ENCODE results near the gene EEIG1. TPM values are rescaled to one million over a fixed set of nuclear protein-coding genes. Genes with fewer than 3 reads are reported as not detected.

EEIG1 gene
- total RNA-seq, 1 donor from 2014 or later = 27.3 TPM

- Mint-ChIP-seq H3K36me3 (ENCODE audit: low read depth, unreplicated experiment) (no peaks in the 10 kb centered on the region), H3K4me1 (ENCODE audit: unreplicated experiment) (peaks cover 8% of the 10 kb centered on the region), H3K27ac (ENCODE audit: unreplicated experiment) (no peak overlapping the region), H3K27me3 (ENCODE audit: unreplicated experiment) (no peaks in the 10 kb centered on the region), H3K9me3 (ENCODE audit: unreplicated experiment) (no peaks in the 10 kb centered on the region), H3K4me3 (ENCODE audit: unreplicated experiment) (no peak overlapping the region)
- TF ChIP-seq CTCF (IDR thresholded peaks at IDR 0.05; ENCODE audit: unreplicated experiment) = no peak
- DNase-seq (ENCODE audit: low spot score) = no peak
Observed at GRCh38 chr9:128001779-128002298, 21.1 kb upstream of the EEIG1 start.

GRCh38 chr9:128001151-128001778, 20.5 kb upstream of the EEIG1 start:
- peaks cover 4% of the 10 kb centered on the region for H3K4me1 Mint-ChIP-seq (ENCODE audit: unreplicated experiment)
- no peaks in the 10 kb centered on the region for H3K9me3 Mint-ChIP-seq (ENCODE audit: unreplicated experiment)
- no peak for TF ChIP-seq CTCF (IDR thresholded peaks at IDR 0.05; ENCODE audit: unreplicated experiment)
- H3K27ac Mint-ChIP-seq (ENCODE audit: unreplicated experiment) = no peak overlapping the region
- H3K4me3 Mint-ChIP-seq (ENCODE audit: unreplicated experiment) = no peak overlapping the region
- no peaks in the 10 kb centered on the region for H3K36me3 Mint-ChIP-seq (ENCODE audit: low read depth, unreplicated experiment)
- H3K27me3 Mint-ChIP-seq (ENCODE audit: unreplicated experiment) = no peaks in the 10 kb centered on the region
- DNase-seq (ENCODE audit: low spot score) = no peak

- H3K4me3 Mint-ChIP-seq (ENCODE audit: unreplicated experiment) = no peak overlapping the region
- H3K9me3 Mint-ChIP-seq (ENCODE audit: unreplicated experiment) = no peaks in the 10 kb centered on the region
- H3K27me3 Mint-ChIP-seq (ENCODE audit: unreplicated experiment) = no peaks in the 10 kb centered on the region
- no peak overlapping the region for H3K27ac Mint-ChIP-seq (ENCODE audit: unreplicated experiment)
- no peak for DNase-seq (ENCODE audit: low spot score)
- no peak for TF ChIP-seq CTCF (IDR thresholded peaks at IDR 0.05; ENCODE audit: unreplicated experiment)
- no peaks in the 10 kb centered on the region for H3K36me3 Mint-ChIP-seq (ENCODE audit: low read depth, unreplicated experiment)
- H3K4me1 Mint-ChIP-seq (ENCODE audit: unreplicated experiment) = no peaks in the 10 kb centered on the region
Observed at GRCh38 chr9:127999461-127999860, 18.7 kb upstream of the EEIG1 start.

DNA sequence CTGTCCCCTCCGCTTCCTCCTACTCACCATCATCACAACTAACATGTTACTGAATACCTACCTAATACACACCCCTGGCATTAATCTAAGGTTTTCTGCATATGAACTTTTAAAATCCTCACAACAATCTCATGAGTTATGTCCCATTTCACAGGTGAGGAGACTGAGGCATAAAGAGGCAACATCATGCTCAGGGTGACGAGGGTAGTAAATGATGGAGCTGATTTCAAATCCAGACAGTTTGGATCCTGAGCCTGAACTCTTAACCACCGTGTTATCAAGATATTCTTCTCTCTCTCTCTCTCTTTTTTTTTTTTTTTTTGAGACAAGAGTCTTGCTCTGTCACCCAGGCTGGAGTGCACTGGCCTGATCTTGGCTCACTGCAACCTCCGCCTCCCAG, 12.9 kb upstream of the EEIG1 start:
- no peak for DNase-seq (ENCODE audit: low spot score)
- Mint-ChIP-seq H3K27me3 (ENCODE audit: unreplicated experiment) (no peaks in the 10 kb centered on the region), H3K36me3 (ENCODE audit: low read depth, unreplicated experiment) (no peaks in the 10 kb centered on the region), H3K4me3 (ENCODE audit: unreplicated experiment) (no peak overlapping the region), H3K4me1 (ENCODE audit: unreplicated experiment) (peaks cover 2% of the 10 kb centered on the region), H3K27ac (ENCODE audit: unreplicated experiment) (no peak overlapping the region), H3K9me3 (ENCODE audit: unreplicated experiment) (no peaks in the 10 kb centered on the region)
- no peak for TF ChIP-seq CTCF (IDR thresholded peaks at IDR 0.05; ENCODE audit: unreplicated experiment)

DNA sequence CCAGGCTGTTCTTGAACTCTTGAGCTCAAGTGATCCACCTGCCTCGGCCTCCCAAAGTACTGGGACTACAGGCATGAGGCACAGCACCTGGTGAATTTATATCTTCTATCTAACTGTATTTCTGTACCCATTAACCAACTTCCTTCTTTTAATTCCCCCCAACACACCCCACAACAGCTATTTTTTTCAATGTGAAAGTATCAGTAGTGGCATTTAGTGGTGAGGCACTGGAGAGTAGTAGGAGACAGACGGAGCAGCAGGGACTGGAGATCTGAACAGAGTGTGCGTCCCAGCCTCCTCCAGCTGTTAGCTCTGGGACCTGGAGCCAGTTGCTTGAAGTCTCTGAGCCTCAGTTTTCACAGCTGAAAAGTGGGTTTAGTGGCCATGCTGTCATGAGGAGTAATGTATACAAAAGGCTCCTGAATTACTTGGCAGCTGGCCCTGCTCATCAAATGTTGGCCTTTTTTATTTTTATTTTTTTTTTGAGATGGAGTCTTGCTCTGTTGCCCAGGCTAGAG, 11.0 kb upstream of the EEIG1 start:
- Mint-ChIP-seq H3K4me3 (ENCODE audit: unreplicated experiment) (no peak overlapping the region), H3K36me3 (ENCODE audit: low read depth, unreplicated experiment) (no peaks in the 10 kb centered on the region), H3K4me1 (ENCODE audit: unreplicated experiment) (peaks cover 2% of the 10 kb centered on the region), H3K27ac (ENCODE audit: unreplicated experiment) (no peak overlapping the region), H3K27me3 (ENCODE audit: unreplicated experiment) (no peaks in the 10 kb centered on the region), H3K9me3 (ENCODE audit: unreplicated experiment) (no peaks in the 10 kb centered on the region)
- no peak for TF ChIP-seq CTCF (IDR thresholded peaks at IDR 0.05; ENCODE audit: unreplicated experiment)
- DNase-seq (ENCODE audit: low spot score) = no peak
